Middle frontal gyrus (tissue), 1 donor: ENCODE data around the gene TMEM255A.

Source experiments
- DNase-seq: peaks from one replicate; pipeline ENCODE4 v3.0.0-alpha.2; 2015; ENCODE audit warnings: low spot score; ENCODE audit errors: extremely low spot score

TMEM255A gene

GRCh38 chrX:120308558-120308957 lies 2.7 kb downstream of the TMEM255A start:
- DNase-seq = no peak

- DNase-seq = no peak
These were observed 4.6 kb downstream of the TMEM255A start for GRCh38 chrX:120306630-120307029.

GRCh38 chrX:120305531-120306141 lies 5.6 kb downstream of the TMEM255A start:
- DNase-seq = no peak

GRCh38 chrX:120304256-120304655 lies 7.0 kb downstream of the TMEM255A start:
- DNase-seq = no peak

GRCh38 chrX:120302434-120302833 lies 8.8 kb downstream of the TMEM255A start:
- DNase-seq = no peak

- DNase-seq = no peak
These were observed 9.3 kb downstream of the TMEM255A start for GRCh38 chrX:120301960-120302359.

- DNase-seq = no peak
These were observed 9.8 kb downstream of the TMEM255A start for GRCh38 chrX:120301497-120301896.

GRCh38 chrX:120299928-120300327 lies 11.3 kb downstream of the TMEM255A start:
- DNase-seq = no peak

- no peak for DNase-seq
These were observed 13.3 kb downstream of the TMEM255A start for GRCh38 chrX:120297923-120298322.

- no peak for DNase-seq
These were observed 16.6 kb downstream of the TMEM255A start for GRCh38 chrX:120294651-120295050.

GRCh38 chrX:120293015-120293414 lies 18.2 kb downstream of the TMEM255A start:
- no peak for DNase-seq

GRCh38 chrX:120291211-120291610 lies 20.1 kb downstream of the TMEM255A start:
- DNase-seq = no peak

GRCh38 chrX:120290107-120290506 lies 21.2 kb downstream of the TMEM255A start:
- DNase-seq = no peak

GRCh38 chrX:120287513-120288112 lies 23.6 kb downstream of the TMEM255A start:
- no peak for DNase-seq

GRCh38 chrX:120286733-120287512 lies 24.3 kb downstream of the TMEM255A start:
- DNase-seq = no peak

- no peak for DNase-seq
These were observed 28.6 kb downstream of the TMEM255A start for GRCh38 chrX:120282697-120283096.

- DNase-seq = no peak
These were observed 29.5 kb downstream of the TMEM255A start for GRCh38 chrX:120281761-120282160.

- no peak for DNase-seq
These were observed 30.1 kb downstream of the TMEM255A start for GRCh38 chrX:120281021-120281624.

GRCh38 chrX:120274958-120275357 lies 36.3 kb downstream of the TMEM255A start:
- DNase-seq = no peak

GRCh38 chrX:120274145-120274544 lies 37.1 kb downstream of the TMEM255A start:
- no peak for DNase-seq

- DNase-seq = no peak
These were observed 40.0 kb downstream of the TMEM255A start for GRCh38 chrX:120271218-120271617.

GRCh38 chrX:120270567-120270966 lies 40.7 kb downstream of the TMEM255A start:
- no peak for DNase-seq
